Panc1 (cell line): Measurements from ENCODE around the gene AMD1. TPM values are rescaled to one million over a fixed set of nuclear protein-coding genes. Genes with fewer than 3 reads are reported as not detected.
A peak's percentile ranks its signal among the peaks of the same experiment; 100 is the strongest.

Experiments used
- ATAC-seq: fragments of 200-7000 bp; cut with Tn5 transposase; 2 replicates; pipeline ENCODE4 v1.9.1; 2020; ENCODE audit warnings: mild to moderate bottlenecking, moderate library complexity
- BruUV-seq: library from RNA; stranded (reverse); fragments of 400-500 nt; replicated peaks from 2 replicates; lab custom pipeline; 2021; lab: Mats Ljungman, UMichigan
- CTCF ChIA-PET: fragments of 300-600 bp; sonication (Branson Sonifier 250); formaldehyde crosslinking; loops from one replicate; lab custom pipeline; 2022; ENCODE audit warnings: antibody characterized with exemption; lab: Charles Lee
- POLR2A ChIA-PET: fragments of 300-600 bp; sonication (Branson Sonifier 250); formaldehyde crosslinking; loops from one replicate; lab custom pipeline; 2022; ENCODE audit warnings: antibody characterized with exemption; lab: Charles Lee
- DNase-seq: peaks from one replicate; pipeline ENCODE4 v3.0.0-alpha.2; 2010; ENCODE audit warnings: low read depth, low spot score
- H3K27ac ChIP-seq: 2 replicates; pipeline ENCODE4 v1.5.1; 2011; ENCODE audit warnings: mild to moderate bottlenecking, low read length, inconsistent platforms
- H3K27me3 ChIP-seq: fragments of 200-500 bp; sonication (Bioruptor generic); 2 replicates; pipeline ENCODE4 v1.6.0; 2014; ENCODE audit warnings: low read length, inconsistent platforms; ENCODE audit not compliant: control insufficient read depth, insufficient read depth
- H3K36me3 ChIP-seq: fragments of 200-500 bp; sonication (Bioruptor generic); 2 replicates; pipeline ENCODE4 v1.5.1; 2014; ENCODE audit warnings: inconsistent platforms, mild to moderate bottlenecking, low read length, moderate library complexity; ENCODE audit not compliant: control insufficient read depth, insufficient read depth
- H3K4me1 ChIP-seq: 2 replicates; pipeline ENCODE4 v1.5.1; 2011; ENCODE audit warnings: inconsistent platforms, mild to moderate bottlenecking, low read length, moderate library complexity; ENCODE audit not compliant: control insufficient read depth, insufficient read depth
- H3K4me3 ChIP-seq, 2 experiments: 2 replicates each; pipeline ENCODE4 v1.5.1; 2011 to 2012; ENCODE audit warnings: low read depth in 2 of 2, low read length in 2 of 2, mild to moderate bottlenecking in 2 of 2, inconsistent platforms in 1 of 2, moderate library complexity in 1 of 2
- H3K9me3 ChIP-seq: fragments of 200-500 bp; sonication (Bioruptor generic); 2 replicates; pipeline ENCODE4 v1.5.1; 2014; ENCODE audit warnings: low read depth, mild to moderate bottlenecking, inconsistent platforms, low read length, moderate library complexity; ENCODE audit not compliant: control insufficient read depth, insufficient read depth
- POLR2AphosphoS5 ChIP-seq: IDR thresholded peaks from 2 replicates; pipeline ENCODE4 v1.6.1; 2012; ENCODE audit warnings: mild to moderate bottlenecking, low read depth, low read length, moderate library complexity
- SIN3A ChIP-seq: IDR thresholded peaks from 2 replicates; pipeline ENCODE4 v1.6.1; 2012; ENCODE audit warnings: low read depth, mild to moderate bottlenecking, low read length, moderate library complexity, borderline replicate concordance; ENCODE audit not compliant: insufficient read depth
- TCF7L2 ChIP-seq: IDR thresholded peaks from 2 replicates; pipeline ENCODE4 v1.6.1; 2011; ENCODE audit warnings: mild to moderate bottlenecking, low read depth, low read length, inconsistent platforms
- in situ Hi-C: cut with HindIII; loops from 2 replicates; pipeline ENCODE4 v1.10.0; 2016; ENCODE audit warnings: low sequenced_read_pairs, low pct_unique_long_range_greater_than_20kb
- intact Hi-C: fragments of 100-400 bp; cut with micrococcal nuclease; formaldehyde crosslinking; loops from one replicate; pipeline ENCODE4 v1.10.0; 2022; ENCODE audit not compliant: unreplicated experiment
- total RNA-seq: library from RNA; stranded (reverse); gene quantifications from one replicate; pipeline ENCODE4 v1.2.1, GENCODE V29; 2021; ENCODE audit not compliant: unreplicated experiment
- TF ChIP-seq, protein P1 (sequence below), 2 experiments: IDR thresholded peaks; 2 replicates each; pipeline ENCODE4 v1.6.1; 2011 to 2012; ENCODE audit warnings: low read depth in 2 of 2, control low read depth in 1 of 2, low read length in 1 of 2, mild to moderate bottlenecking in 1 of 2, moderate library complexity in 1 of 2; ENCODE audit not compliant: insufficient read depth in 1 of 2
- TF ChIP-seq, protein P2 (sequence below): fragments of 450-650 bp; IDR thresholded peaks from 2 replicates; pipeline ENCODE4 v1.5.1; 2017; ENCODE audit warnings: mild to moderate bottlenecking

The AMD1 gene
- total RNA-seq, 1 experiment from 2014 or later = 81.7 TPM

DNA sequence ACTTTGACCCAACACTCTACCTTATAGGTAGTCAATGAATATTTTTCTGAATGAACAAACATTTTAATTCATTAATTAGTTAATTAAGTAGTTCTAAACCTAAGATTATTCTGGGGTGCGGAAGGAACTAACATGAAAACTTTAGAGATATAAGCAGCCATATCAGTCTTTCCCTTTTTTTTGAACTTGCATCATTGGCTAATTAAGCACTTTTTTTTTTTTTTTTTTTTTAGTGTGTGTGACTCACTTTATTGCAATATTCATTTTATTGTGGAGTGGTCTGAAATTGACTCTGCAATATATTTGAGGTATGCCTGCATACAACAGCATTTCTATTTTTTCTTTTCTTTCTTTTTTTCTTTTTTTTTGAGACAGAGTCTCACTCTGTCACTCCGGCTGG, 21.8 kb upstream of the AMD1 start:
- Histone ChIP-seq H3K36me3 (no peaks in the 10 kb centered on the region), H3K9me3 (no peaks in the 10 kb centered on the region), H3K27ac (no peak overlapping the region), H3K4me3 (no peak overlapping the region), H3K27me3 (no peaks in the 10 kb centered on the region; the same call in 1 of the 2 replicates), H3K4me1 (no peaks in the 10 kb centered on the region)
- CTCF ChIA-PET = no interaction called here
- intact Hi-C loops = no loop called here
- POLR2A ChIA-PET = no interaction called here
- DNase-seq (no peak), ATAC-seq (no peak)
- TF ChIP-seq, protein P1, sequence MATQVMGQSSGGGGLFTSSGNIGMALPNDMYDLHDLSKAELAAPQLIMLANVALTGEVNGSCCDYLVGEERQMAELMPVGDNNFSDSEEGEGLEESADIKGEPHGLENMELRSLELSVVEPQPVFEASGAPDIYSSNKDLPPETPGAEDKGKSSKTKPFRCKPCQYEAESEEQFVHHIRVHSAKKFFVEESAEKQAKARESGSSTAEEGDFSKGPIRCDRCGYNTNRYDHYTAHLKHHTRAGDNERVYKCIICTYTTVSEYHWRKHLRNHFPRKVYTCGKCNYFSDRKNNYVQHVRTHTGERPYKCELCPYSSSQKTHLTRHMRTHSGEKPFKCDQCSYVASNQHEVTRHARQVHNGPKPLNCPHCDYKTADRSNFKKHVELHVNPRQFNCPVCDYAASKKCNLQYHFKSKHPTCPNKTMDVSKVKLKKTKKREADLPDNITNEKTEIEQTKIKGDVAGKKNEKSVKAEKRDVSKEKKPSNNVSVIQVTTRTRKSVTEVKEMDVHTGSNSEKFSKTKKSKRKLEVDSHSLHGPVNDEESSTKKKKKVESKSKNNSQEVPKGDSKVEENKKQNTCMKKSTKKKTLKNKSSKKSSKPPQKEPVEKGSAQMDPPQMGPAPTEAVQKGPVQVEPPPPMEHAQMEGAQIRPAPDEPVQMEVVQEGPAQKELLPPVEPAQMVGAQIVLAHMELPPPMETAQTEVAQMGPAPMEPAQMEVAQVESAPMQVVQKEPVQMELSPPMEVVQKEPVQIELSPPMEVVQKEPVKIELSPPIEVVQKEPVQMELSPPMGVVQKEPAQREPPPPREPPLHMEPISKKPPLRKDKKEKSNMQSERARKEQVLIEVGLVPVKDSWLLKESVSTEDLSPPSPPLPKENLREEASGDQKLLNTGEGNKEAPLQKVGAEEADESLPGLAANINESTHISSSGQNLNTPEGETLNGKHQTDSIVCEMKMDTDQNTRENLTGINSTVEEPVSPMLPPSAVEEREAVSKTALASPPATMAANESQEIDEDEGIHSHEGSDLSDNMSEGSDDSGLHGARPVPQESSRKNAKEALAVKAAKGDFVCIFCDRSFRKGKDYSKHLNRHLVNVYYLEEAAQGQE (IDR thresholded peaks at IDR 0.05; ENCODE audit: insufficient read depth in 1 of 2, low read depth in 2 of 2, low read length in 1 of 2) = no peak
- TF ChIP-seq POLR2AphosphoS5 (no peak), TCF7L2 (no peak), SIN3A (no peak)
- TF ChIP-seq, protein P2, sequence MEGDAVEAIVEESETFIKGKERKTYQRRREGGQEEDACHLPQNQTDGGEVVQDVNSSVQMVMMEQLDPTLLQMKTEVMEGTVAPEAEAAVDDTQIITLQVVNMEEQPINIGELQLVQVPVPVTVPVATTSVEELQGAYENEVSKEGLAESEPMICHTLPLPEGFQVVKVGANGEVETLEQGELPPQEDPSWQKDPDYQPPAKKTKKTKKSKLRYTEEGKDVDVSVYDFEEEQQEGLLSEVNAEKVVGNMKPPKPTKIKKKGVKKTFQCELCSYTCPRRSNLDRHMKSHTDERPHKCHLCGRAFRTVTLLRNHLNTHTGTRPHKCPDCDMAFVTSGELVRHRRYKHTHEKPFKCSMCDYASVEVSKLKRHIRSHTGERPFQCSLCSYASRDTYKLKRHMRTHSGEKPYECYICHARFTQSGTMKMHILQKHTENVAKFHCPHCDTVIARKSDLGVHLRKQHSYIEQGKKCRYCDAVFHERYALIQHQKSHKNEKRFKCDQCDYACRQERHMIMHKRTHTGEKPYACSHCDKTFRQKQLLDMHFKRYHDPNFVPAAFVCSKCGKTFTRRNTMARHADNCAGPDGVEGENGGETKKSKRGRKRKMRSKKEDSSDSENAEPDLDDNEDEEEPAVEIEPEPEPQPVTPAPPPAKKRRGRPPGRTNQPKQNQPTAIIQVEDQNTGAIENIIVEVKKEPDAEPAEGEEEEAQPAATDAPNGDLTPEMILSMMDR = no peak
- no TSS peak for BruUV-seq
- in situ Hi-C loops = no loop called here

DNA sequence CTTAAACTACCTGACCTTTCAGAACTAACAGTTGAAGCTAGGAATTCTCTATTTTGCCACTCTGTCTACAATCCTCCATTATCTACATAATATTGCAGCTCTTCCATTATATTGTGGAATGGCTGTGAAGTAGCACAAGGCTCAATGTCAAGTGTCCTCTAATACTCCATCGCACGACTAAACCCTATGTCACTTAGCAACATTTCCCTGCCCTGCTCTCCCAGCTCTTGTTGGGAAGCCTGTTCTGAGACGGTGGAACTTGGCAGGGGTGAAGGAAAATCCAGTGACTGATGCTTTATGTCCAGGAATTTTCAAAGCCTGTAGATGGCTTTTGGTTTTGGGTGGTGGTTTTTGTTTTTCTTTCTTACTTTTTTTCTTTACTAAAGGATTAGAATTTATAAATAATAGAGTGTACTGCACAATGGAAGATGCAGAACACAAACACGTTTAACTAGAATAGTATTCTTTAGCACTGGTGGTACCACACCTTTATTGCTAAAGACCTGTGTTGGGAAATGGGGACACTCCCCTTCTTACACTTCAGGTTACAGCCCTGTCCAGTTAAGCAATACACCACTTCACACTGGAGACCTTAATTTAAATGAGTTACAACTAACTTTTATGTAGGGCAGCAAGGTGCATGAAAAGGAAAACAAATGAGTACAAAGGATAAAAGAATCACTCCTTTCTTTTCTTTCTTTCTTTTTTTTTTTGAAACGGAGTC, 20.7 kb upstream of the AMD1 start:
- TF ChIP-seq POLR2AphosphoS5 = no peak
- TF ChIP-seq, protein P2 = no peak
- TF ChIP-seq SIN3A = no peak
- TF ChIP-seq TCF7L2 = no peak
- TF ChIP-seq, protein P1 (IDR thresholded peaks at IDR 0.05; ENCODE audit: insufficient read depth in 1 of 2, low read depth in 2 of 2, low read length in 1 of 2) = no peak
- no peaks in the 10 kb centered on the region for H3K9me3 ChIP-seq
- ChIA-PET CTCF (no interaction called here), POLR2A (interaction anchor here (0.6 kb wide), 2 partner anchors 139 to 178 kb away, joined by 6 read pairs; no protein-coding TSS in a partner anchor)
- ATAC-seq (peak; percentile 46; the same call in 1 of the 2 replicates), DNase-seq (no peak)
- H3K27ac ChIP-seq = no peak overlapping the region
- no TSS peak for BruUV-seq
- no peak overlapping the region for H3K4me3 ChIP-seq
- in situ Hi-C loops (no loop called here), intact Hi-C loops (no loop called here)
- no peaks in the 10 kb centered on the region for H3K4me1 ChIP-seq
- H3K27me3 ChIP-seq = no peaks in the 10 kb centered on the region; the same call in 1 of the 2 replicates
- no peaks in the 10 kb centered on the region for H3K36me3 ChIP-seq
